AG09309 (cell line): ENCODE results near the gene MRC2.

Source experiments
- DNase-seq: peaks from one replicate; pipeline ENCODE4 v3.0.0-alpha.2; 2010; ENCODE audit warnings: low read depth
- H3K4me3 ChIP-seq: 2 replicates; pipeline ENCODE4 v1.5.1; 2011; ENCODE audit warnings: mild to moderate bottlenecking, low read depth, low read length, moderate library complexity; ENCODE audit not compliant: control insufficient read depth
- CTCF ChIP-seq: IDR thresholded peaks from 2 replicates; pipeline ENCODE4 v1.5.1; 2011; ENCODE audit warnings: mild to moderate bottlenecking, low read depth, low read length, inconsistent platforms; ENCODE audit not compliant: insufficient read depth, control insufficient read depth; ENCODE audit errors: missing control alignments

Gene MRC2

GRCh38 chr17:62621223-62621622, 6.2 kb upstream of the MRC2 start:
- TF ChIP-seq CTCF: no peak
- DNase-seq: no peak
- no peak overlapping the region for H3K4me3 ChIP-seq

GRCh38 chr17:62625184-62625869, 2.1 kb upstream of the MRC2 start:
- H3K4me3 ChIP-seq: no peak overlapping the region
- DNase-seq: no peak
- TF ChIP-seq CTCF: no peak

GRCh38 chr17:62625870-62626200, 1.6 kb upstream of the MRC2 start:
- DNase-seq: no peak
- TF ChIP-seq CTCF: no peak
- no peak overlapping the region for H3K4me3 ChIP-seq

GRCh38 chr17:62626719-62627218, 701 bp upstream of the MRC2 start:
- H3K4me3 ChIP-seq: peak overlapping the region; percentile 69
- peak; percentile 76 for DNase-seq
- no peak for TF ChIP-seq CTCF

- peak overlapping the region; percentile 69 for H3K4me3 ChIP-seq
- no peak for TF ChIP-seq CTCF
- DNase-seq: no peak
Observed at GRCh38 chr17:62627904-62628633, 599 bp downstream of the MRC2 start.

- H3K4me3 ChIP-seq: peak overlapping the region; percentile 69
- TF ChIP-seq CTCF: no peak
- no peak for DNase-seq
Observed at GRCh38 chr17:62628831-62629555, 1.5 kb downstream of the MRC2 start.
